GM21381 (cell line): ENCODE data around the gene SLC15A3.
"Not testable (repeated sequence)": the region's sequence is repeated elsewhere in the genome, so short reads cannot be mapped to it uniquely, and the experiment has no call there.

Experiments used
- ATAC-seq: cut with Tn5 transposase; IDR thresholded peaks from one replicate; pipeline ENCODE4 v1.9.1; 2021; ENCODE audit warnings: mild to moderate bottlenecking, moderate library complexity; ENCODE audit not compliant: unreplicated experiment

SLC15A3 gene

GRCh38 chr11:60977224-60977623, 25.2 kb upstream of the SLC15A3 start:
- ATAC-seq: no peak

GRCh38 chr11:60974726-60975125, 22.8 kb upstream of the SLC15A3 start:
- ATAC-seq: no peak

DNA sequence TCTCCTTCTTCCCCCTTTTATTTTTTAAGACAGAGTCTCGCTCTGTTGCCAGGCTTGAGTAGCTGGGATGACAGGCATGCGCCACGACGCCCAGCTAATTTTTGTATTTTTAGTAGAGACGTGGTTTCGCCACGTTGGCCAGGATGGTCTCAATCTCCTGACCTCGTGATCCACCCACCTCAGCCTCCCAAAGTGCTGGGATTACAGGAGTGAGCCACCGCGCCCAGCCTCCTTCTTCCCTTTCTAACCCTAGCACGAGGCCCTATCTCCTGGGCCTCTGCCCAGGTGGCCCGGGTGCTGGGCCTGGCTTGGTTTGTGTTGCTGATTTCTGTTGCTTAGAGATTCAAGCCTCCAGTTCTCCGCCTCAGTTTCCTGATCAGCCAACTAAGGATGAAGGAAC, 22.3 kb upstream of the SLC15A3 start:
- not testable (repeated sequence) for ATAC-seq

DNA sequence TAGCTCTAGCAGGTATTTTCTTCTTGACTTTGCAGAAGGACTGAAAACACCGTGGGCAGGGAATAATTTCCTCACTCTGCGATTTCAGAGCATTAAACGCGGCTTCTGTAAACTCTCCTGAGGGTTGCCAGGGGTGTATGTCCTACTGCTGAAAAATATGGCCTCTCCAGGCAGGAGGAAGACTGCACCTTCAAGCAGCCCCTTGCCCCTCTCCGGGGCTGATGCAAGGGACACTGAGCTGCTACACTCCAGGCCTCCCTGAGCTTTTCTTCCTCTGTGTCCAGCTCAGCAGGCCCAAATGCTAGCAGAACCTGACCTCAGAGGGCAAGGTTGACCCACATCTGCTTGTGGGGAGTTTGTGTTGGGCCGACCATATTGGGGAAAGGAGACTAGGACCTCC, 21.7 kb upstream of the SLC15A3 start:
- no peak for ATAC-seq

GRCh38 chr11:60972182-60973030, 20.4 kb upstream of the SLC15A3 start:
- no peak for ATAC-seq

GRCh38 chr11:60971520-60971919, 19.5 kb upstream of the SLC15A3 start, which contains the start of gene CD6:
TSS of gene CD6 (plus strand) at chr11:60971680. CDS start at chr11:60971866, 186 bp downstream.
- ATAC-seq: no peak

DNA sequence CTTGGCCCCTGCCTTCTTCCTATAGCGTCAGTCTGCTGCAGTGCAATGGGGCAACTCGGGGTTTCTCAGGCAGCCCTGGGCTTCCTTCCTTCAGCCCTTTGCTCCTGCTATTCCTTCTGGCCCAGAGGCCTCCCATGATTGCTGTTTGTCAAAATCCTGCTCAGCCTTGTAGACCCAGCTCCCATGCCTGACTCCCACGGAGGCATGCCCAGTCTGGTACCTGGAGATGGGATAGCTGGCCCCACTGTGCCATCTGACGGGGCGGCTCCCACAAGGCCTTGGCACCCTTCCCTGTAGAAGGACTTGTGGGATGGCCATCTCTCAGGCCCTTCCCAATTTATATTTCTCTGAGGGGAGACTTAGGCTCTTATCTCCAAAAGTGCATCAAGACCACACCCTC, 18.9 kb upstream of the SLC15A3 start:
- ATAC-seq: no peak

DNA sequence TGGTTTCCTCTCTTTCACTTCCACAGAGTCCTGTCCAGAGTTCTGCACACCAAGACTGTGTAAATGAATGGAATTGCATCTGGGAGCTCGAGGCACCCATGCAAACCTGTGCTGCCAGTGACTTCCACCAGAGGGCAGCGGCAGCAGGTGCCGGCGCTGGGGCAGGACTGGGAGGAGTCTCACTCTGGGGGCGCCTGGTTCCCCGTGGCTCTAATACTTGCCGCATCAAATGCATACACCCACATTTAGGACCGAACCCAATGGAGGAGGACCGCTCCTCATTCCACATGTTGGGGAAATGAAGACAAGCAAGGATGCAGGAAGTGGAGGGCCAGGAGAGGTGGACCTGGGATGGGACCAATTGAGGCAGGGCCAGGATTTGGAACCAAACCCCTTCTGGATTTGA, 18.4 kb upstream of the SLC15A3 start:
- ATAC-seq: no peak

DNA sequence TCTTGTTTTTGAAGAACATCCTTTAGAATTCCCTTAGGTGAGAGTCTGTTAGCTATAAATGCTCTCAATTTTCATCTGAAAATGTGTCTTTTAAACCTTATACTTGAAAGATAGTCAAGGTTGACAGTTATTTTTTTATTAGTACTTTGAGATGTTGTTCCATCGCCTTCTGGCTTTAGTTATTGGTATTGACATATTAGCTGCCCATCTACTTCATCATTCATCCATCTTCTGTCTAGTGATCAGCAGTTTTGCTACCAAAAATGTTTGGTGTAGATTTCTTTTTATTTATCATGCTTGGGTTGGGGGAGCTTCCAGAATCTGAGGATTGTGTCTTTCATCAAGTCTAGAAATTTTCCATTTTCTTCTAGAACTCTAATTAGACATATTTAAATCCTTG, 16.2 kb upstream of the SLC15A3 start:
- ATAC-seq: no peak

DNA sequence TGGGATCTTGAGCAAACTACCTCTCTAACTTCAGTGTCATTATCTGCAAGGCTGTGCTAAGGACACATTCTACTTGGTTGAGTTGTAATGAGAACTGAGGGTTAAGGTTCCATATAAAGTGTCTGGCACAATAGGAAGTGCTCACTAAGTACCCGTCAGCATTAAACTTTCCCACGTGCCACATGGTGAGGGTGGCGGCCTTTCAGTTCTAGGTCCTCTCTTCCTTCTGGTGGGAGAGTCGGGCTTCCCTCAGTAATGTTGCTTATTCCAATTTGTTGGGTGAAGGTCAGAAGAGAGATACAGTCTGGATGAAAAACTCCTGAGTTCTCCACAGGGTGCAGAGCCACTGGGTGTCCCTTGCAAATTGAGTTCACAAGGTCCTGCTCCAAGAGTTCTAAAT, 14.9 kb upstream of the SLC15A3 start:
- ATAC-seq: no peak

DNA sequence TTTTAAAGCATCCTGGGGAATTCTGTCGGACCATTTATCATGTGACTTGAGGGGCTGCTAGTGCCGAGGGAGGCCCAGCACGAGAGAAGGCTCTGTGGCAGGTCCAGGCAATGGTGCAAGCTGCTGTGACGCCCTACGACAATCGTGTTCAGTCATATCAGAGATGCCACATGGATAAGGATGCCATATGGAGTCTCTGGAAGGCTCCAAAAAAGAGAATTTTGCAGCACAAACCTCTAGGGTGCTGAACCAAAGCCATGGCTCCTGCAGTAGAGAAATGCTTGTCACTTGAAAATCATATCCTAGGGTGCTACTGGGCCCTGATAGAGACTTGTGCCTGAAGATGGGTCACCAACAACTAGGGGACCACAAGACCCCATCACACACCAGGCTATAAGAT, 12.8 kb upstream of the SLC15A3 start:
- no peak for ATAC-seq

DNA sequence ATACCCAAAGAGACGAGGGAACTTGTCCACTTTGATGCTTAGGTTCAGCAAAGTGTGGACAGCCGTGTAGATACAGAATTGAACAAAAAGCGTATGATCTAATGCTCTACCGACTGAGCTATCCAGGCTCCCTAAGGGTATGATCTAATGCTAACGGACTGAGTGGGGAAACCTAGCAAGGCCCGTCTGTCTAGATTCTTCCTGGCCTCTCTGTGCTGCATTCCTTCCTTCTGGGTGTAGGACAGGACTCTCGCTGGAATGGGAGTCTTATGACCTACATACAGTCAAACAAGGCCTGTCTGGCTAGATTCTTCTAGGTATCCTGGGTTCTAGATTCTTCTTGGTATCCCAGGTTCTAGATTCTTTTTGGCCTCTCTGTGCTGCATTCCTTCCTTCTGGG, 8.4 kb upstream of the SLC15A3 start:
- no peak for ATAC-seq

DNA sequence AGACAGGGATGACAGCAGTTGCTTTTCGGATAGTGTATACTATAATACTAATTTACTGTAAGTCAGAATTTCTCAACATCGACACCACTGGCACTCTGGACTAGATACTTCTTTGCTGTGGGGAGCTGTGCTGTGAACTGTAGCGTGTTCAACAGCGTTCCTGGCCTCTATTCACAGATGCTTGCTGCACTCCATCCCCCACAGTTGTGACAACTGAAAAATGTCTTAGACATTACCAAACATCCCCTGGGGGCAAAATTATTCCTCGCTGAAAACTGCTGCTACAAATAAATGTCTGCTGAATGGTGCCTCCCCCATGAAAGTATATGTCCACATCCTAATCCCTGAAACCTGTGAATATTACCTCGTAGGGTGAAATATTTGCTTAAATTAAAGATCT, 7.5 kb upstream of the SLC15A3 start:
- ATAC-seq: no peak

GRCh38 chr11:60957188-60957587, 5.2 kb upstream of the SLC15A3 start:
- ATAC-seq: no peak

GRCh38 chr11:60955571-60955970, 3.6 kb upstream of the SLC15A3 start:
- no peak for ATAC-seq

DNA sequence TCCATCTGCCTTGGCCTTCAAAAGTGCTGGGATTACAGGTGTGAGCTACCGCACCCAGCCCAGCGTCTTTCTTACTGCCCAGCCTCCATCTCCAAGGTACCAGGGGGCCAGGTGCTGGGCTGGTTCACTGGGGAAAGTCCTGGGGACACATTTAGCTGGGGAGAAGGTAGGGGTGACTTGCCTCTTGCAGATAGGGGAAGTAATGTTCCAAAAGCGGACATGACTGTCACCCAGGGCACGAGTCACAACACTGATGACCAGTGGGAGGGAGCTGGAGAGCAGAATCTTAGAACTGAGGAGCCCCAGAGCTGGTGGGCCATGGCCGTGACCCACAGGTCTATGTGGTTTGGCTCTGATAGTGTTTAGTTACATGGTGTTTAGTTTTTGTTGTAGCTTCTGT, 2.4 kb upstream of the SLC15A3 start:
- no peak for ATAC-seq

DNA sequence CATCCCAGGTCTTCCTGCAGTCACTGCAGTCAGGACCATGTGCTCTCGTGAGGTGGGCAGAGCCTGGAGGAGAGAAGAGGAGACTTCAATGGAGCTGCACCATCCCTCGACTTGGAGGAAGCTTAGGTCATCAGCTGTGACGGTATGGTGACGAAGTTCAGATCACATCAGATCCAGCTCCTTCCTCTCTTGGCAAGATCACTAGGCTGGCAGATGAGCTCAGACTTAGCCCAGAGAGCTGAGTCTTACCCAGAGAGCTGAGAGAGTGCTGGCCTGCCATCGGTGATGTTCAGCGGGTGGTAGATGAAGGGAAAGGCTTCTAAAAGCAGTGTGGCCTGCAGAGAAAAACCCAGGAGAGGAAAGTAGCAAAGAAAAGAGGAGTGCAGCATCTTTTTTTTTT, 1.8 kb upstream of the SLC15A3 start:
- ATAC-seq: no peak

DNA sequence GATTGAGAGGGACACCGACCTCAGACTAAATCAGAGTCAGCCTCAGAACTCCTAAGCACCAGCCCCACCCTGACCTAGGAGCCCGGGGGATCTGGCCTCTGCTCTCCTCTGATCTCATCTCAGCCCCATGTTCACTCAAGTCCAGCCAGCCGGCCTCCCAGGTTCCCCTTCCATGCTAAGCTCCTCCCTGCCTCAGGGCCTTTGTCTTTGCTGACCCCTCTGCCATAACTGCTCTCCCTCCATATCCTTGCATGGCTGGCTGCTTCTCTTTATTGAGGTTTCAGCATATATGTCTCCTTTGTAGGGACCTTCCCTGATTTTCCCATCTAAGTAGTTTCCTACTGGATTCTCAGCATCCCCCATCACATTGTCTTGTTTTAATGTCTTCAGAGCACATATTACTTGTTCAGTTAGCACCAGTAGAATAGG, 780 bp upstream of the SLC15A3 start:
- no peak for ATAC-seq

GRCh38 chr11:60951606-60951903, 421 bp downstream of the SLC15A3 start:
- ATAC-seq: no peak

DNA sequence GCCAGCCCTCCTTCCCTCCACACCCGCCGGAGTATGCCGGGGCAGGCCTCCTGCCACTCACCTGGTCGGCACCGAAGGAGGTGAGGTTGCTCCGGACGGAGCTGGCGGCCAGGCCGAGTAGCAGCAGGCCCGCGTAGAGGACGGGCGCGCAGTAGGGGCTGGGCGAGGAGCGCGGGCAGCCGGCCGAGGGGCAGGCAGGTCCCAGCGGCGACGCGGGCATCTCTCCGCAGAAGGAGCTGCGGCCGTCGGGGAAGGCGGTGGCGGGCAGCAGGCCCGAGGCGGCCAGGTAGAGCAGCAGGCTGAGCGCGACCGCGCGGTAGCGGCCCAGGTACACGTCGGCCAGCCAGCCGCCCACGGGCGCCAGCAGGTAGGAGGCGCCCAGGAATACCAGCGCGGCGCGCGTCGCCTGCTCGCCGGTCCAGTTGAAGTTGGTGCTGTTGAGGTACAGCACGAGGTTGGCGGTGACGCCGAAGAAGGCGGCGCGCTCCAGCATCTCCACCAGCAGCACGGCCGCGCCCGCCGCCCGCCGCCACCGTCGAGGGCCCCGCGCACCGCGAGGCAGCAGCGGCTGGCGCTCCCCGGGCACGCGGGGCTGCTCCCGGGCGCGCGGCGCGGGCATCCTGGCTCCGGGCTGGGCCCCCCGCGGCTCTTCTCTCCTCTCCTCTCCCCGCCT, 907 bp downstream of the SLC15A3 start:
- no peak for ATAC-seq

- no peak for ATAC-seq
Measured at GRCh38 chr11:60950024-60950423, 2.0 kb downstream of the SLC15A3 start.

- no peak for ATAC-seq
Measured at GRCh38 chr11:60948250-60948649, 3.7 kb downstream of the SLC15A3 start.

DNA sequence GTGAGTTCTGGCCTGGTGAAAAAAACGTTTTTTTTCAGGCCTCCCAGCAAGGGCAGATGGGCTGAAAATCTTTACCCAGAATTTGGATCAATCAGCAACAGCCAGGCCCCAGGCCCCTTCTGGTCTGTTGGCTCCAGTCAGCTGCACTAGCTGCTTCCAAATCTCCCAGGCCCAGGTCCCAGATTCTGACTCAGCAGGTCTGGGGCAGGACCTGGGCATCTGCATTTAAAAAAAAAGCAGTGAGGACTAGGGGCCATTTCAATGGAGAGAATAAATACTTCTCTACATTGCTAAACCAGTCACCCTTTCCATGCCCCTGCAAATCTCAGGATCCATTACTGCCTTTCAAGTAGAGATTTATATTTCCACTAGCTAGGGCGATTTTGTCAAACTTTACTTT, 4.3 kb downstream of the SLC15A3 start:
- ATAC-seq: no peak
